ENCODE measurements around the gene ARHGAP30. TPM values are rescaled to one million over a fixed set of nuclear protein-coding genes. Genes with fewer than 3 reads are reported as not detected.
"Not testable (repeated sequence)": the region's sequence is repeated elsewhere in the genome, so short reads cannot be mapped to it uniquely, and the experiment has no call there.

ARHGAP30 gene, protein sequence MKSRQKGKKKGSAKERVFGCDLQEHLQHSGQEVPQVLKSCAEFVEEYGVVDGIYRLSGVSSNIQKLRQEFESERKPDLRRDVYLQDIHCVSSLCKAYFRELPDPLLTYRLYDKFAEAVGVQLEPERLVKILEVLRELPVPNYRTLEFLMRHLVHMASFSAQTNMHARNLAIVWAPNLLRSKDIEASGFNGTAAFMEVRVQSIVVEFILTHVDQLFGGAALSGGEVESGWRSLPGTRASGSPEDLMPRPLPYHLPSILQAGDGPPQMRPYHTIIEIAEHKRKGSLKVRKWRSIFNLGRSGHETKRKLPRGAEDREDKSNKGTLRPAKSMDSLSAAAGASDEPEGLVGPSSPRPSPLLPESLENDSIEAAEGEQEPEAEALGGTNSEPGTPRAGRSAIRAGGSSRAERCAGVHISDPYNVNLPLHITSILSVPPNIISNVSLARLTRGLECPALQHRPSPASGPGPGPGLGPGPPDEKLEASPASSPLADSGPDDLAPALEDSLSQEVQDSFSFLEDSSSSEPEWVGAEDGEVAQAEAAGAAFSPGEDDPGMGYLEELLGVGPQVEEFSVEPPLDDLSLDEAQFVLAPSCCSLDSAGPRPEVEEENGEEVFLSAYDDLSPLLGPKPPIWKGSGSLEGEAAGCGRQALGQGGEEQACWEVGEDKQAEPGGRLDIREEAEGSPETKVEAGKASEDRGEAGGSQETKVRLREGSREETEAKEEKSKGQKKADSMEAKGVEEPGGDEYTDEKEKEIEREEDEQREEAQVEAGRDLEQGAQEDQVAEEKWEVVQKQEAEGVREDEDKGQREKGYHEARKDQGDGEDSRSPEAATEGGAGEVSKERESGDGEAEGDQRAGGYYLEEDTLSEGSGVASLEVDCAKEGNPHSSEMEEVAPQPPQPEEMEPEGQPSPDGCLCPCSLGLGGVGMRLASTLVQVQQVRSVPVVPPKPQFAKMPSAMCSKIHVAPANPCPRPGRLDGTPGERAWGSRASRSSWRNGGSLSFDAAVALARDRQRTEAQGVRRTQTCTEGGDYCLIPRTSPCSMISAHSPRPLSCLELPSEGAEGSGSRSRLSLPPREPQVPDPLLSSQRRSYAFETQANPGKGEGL
- 10 to 100 TPM; 16.4 to 16.9 TPM for total RNA-seq

DNA sequence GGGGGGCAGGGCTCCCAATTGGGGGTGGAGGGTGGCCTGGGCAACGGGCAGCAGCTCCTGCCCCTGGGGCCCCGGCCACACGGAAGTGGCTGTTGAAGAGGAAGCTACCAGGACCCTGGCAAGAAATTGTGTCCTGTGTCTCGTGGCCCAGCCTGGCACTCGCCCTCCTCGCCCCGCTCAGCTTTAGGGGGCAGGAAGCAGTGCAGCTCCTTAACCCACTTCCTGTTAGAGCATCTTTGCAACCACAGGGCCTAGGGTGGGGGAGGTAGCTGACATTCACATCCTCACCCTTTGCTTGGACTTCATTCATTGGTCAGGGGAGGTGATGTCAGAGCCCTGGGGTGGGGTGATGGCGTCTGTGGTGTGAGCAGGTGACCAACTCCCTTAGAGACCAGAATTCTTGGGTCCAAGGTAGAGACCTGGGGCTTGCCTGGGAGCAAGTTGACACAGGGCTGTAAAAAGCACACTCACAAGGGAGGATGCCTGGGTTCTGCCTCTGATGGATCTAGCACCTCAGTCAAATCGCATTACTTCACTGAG, at the start of gene ARHGAP30:
Gene ARHGAP30, minus strand, starts transcription at position 161 of the 540 bp plus-strand sequence. CDS start 267 bp downstream, outside the sequence.
- no peaks in the 10 kb centered on the region for H3K4me1 ChIP-seq (ENCODE audit: control insufficient read depth in 1 of 2, low read depth in 2 of 2)
- H3K36me3 ChIP-seq = no peaks in the 10 kb centered on the region
- no peaks in the 10 kb centered on the region for H3K27me3 ChIP-seq (replicated peaks; ENCODE audit: insufficient read depth)
- no peaks in the 10 kb centered on the region for H3K9me3 ChIP-seq
- ATAC-seq (ENCODE audit: insufficient number of reproducible peaks, low FRiP score, low read depth) (no peak), DNase-seq (ENCODE audit: low spot score) (no peak)
- peak within 1 kb of the TSS; percentile 12 to 36 for H3K27ac ChIP-seq
- TF ChIP-seq, protein P1, sequence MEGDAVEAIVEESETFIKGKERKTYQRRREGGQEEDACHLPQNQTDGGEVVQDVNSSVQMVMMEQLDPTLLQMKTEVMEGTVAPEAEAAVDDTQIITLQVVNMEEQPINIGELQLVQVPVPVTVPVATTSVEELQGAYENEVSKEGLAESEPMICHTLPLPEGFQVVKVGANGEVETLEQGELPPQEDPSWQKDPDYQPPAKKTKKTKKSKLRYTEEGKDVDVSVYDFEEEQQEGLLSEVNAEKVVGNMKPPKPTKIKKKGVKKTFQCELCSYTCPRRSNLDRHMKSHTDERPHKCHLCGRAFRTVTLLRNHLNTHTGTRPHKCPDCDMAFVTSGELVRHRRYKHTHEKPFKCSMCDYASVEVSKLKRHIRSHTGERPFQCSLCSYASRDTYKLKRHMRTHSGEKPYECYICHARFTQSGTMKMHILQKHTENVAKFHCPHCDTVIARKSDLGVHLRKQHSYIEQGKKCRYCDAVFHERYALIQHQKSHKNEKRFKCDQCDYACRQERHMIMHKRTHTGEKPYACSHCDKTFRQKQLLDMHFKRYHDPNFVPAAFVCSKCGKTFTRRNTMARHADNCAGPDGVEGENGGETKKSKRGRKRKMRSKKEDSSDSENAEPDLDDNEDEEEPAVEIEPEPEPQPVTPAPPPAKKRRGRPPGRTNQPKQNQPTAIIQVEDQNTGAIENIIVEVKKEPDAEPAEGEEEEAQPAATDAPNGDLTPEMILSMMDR (IDR thresholded peaks at IDR 0.05) = no peak
- peak within 1 kb of the TSS; percentile 63 for H3K4me3 ChIP-seq

DNA sequence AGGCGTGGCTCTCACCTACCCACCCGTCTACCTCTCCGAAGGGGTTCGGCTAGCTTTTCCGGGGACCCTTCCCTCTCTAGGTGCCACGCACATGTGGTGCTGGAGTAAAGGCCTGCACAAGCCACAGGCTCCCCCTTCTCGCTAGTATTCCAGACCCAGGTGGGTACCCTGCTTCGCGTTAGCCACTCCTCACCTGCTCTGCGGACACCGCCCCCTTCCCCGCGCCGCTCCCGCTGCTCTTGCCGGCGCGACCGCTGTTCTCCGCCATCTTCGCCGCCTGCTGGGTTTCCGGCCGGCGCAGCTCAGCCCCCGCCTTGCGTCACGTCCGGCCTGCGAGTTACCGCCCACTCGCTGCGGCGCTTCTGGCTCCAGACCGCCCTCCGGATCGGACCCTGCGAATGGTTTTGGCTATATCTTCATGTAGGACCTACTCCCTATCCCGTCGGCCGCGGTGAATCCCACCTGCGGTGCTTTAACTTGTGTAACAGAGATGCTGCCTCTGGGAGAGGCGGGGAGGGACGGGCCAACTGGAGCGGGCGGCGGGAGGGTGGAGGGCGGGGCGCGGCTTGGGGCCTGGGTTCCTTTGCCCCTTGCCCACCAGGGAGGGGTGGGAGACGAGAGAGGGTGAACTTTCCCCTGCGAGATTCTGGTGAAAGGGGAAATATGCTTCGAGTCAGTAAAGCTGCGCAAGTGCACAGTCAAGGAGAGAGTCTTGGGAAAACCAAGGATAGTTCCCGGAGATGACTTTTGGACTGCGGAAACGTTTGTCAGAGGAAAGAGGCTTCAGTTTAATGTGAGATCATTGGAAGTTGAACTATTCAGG, 48.3 kb upstream of the ARHGAP30 start, which contains the start of the genes NIT1 and PFDN2:
Gene NIT1, plus strand, starts transcription at position 347 of the 823 bp plus-strand sequence. Its CDS starts 72 bp downstream, at position 419.
Gene PFDN2, minus strand, starts transcription at position 279 of the 823 bp plus-strand sequence. Its CDS starts 11 bp downstream, at position 268.
- peak within 1 kb of the TSS; percentile 91 to 96 for H3K27ac ChIP-seq
- TF ChIP-seq, protein P1 (IDR thresholded peaks at IDR 0.05) = no peak
- H3K4me3 ChIP-seq = peak within 1 kb of the TSS; percentile 82
- H3K9me3 ChIP-seq = no peaks in the 10 kb centered on the region
- H3K36me3 ChIP-seq = peaks cover 19% of the 10 kb centered on the region
- no peaks in the 10 kb centered on the region for H3K27me3 ChIP-seq (replicated peaks; ENCODE audit: insufficient read depth)
- H3K4me1 ChIP-seq (ENCODE audit: control insufficient read depth in 1 of 2, low read depth in 2 of 2) = peaks cover 24 to 51% of the 10 kb centered on the region in 2 donors
- peak; percentile 60 for DNase-seq (ENCODE audit: low spot score)
- peak; percentile 44 for ATAC-seq (ENCODE audit: insufficient number of reproducible peaks, low FRiP score, low read depth)

DNA sequence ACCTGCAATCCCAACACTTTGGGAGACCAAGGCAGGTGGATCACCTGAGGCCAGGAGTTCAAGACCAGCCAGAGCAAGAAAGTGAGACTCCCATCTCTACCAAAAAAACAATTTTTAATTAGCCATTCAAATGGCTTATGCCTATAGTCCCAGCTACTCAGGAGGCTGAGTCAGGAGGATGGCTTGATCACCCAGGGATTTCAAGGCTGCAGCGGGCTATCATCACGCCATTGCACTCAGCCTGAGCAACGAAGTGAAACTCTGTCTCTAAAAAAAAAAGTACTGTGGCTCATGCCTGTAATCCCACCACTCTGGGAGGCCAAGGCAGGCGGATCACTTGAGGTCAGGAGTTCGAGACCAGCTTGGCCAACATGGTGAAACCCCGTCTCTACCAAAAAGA, 46.3 kb upstream of the ARHGAP30 start:
- not testable (repeated sequence) for ATAC-seq (ENCODE audit: insufficient number of reproducible peaks, low FRiP score, low read depth); H3K4me3 ChIP-seq; H3K36me3 ChIP-seq; DNase-seq (ENCODE audit: low spot score); H3K27ac ChIP-seq; H3K9me3 ChIP-seq; H3K27me3 ChIP-seq (replicated peaks; ENCODE audit: insufficient read depth)
- H3K4me1 ChIP-seq (ENCODE audit: control insufficient read depth in 1 of 2, low read depth in 2 of 2) = peaks cover 28 to 51% of the 10 kb centered on the region in 2 donors

DNA sequence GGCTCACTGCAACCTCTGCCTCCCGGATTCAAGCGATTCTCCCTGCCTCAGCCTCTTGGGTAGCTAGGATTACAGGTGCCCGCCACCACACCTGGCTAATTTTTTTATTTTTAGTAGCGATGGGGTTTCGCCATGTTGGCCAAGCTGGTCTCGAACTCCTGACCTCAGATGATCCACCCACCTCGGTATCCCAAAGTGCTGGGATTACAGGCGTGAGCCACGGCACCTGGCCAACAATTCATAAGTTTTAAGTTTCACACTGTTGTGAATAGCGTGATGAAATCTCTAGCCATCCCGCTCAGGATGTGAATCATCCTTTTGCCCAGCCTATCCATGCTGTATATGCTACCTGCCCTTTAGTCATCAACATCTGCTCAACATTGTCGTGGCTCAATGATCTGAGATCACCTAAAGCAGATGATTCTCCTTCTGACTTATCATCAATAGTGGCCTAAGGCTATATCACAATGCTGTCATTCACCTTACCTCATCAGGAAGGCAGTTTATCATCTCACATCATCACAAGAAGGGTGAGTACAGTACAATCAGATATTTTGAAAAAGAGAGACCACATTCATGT, 45.5 kb upstream of the ARHGAP30 start:
- Histone ChIP-seq H3K27ac (no peak overlapping the region), H3K27me3 (replicated peaks; ENCODE audit: insufficient read depth) (no peaks in the 10 kb centered on the region), H3K36me3 (no peaks in the 10 kb centered on the region), H3K4me1 (ENCODE audit: control insufficient read depth in 1 of 2, low read depth in 2 of 2) (peaks cover 28 to 49% of the 10 kb centered on the region in 2 donors), H3K9me3 (no peaks in the 10 kb centered on the region), H3K4me3 (no peak overlapping the region)
- DNase-seq (ENCODE audit: low spot score) (no peak), ATAC-seq (ENCODE audit: insufficient number of reproducible peaks, low FRiP score, low read depth) (no peak)
- TF ChIP-seq, protein P1 (IDR thresholded peaks at IDR 0.05) = no peak

All from thoracic aorta (tissue), 2 donors.